Heart right ventricle (tissue), 16 donors: ENCODE measurements around the gene NPLOC4. TPM values are rescaled to one million over a fixed set of nuclear protein-coding genes. Genes with fewer than 3 reads are reported as not detected.

Source experiments
- ATAC-seq, 8 donors: fragments of 200-7000 bp; cut with Tn5 transposase; one replicate each; pipeline ENCODE4 v1.9.1; 2020; ENCODE audit warnings: mild to moderate bottlenecking in 8 of 8, moderate library complexity in 8 of 8, moderate number of reproducible peaks in 1 of 8
- DNase-seq, 2 donors: peaks; one replicate each; pipeline ENCODE4 v3.0.0-alpha.2; 2020
- H3K27ac ChIP-seq, 10 donors: fragments of 200-600 bp; sonication (generic) in 2 of 10; one replicate each; pipeline versions ENCODE4 v1.5.0 to v1.8.0; 2020 to 2022; ENCODE audit warnings: mild to moderate bottlenecking in 3 of 10
- H3K27me3 ChIP-seq, 7 donors: fragments of 200-600 bp; one replicate each; pipeline ENCODE4 v1.8.0; 2021 to 2022; ENCODE audit warnings: mild to moderate bottlenecking in 2 of 7
- H3K36me3 ChIP-seq, 9 donors: fragments of 200-600 bp; sonication (generic) in 1 of 9; one replicate each; pipeline versions ENCODE4 v1.5.0 to v1.8.0; 2020 to 2022; ENCODE audit warnings: mild to moderate bottlenecking in 2 of 9
- H3K4me1 ChIP-seq, 9 donors: fragments of 200-600 bp; sonication (generic) in 1 of 9; one replicate each; pipeline versions ENCODE4 v1.5.0 to v1.8.0; 2020 to 2022; ENCODE audit warnings: mild to moderate bottlenecking in 4 of 9
- H3K4me3 ChIP-seq, 10 donors: fragments of 200-600 bp; sonication (generic) in 2 of 10; one replicate each; pipeline versions ENCODE4 v1.5.0 to v1.8.0; 2020 to 2022; ENCODE audit warnings: mild to moderate bottlenecking in 7 of 10, moderate library complexity in 2 of 10
- H3K9me3 ChIP-seq, 11 donors: fragments of 200-600 bp in 10 of 11; sonication (generic) in 2 of 11; one replicate each; pipeline versions ENCODE4 v1.5.0 to v1.8.0; 2013 to 2022; ENCODE audit warnings: mild to moderate bottlenecking in 2 of 11, control low read depth in 1 of 11, moderate library complexity in 1 of 11
- CTCF ChIP-seq, 9 donors: fragments of 200-600 bp; sonication (generic) in 2 of 9; IDR thresholded peaks; one replicate each; pipeline versions ENCODE4 v1.5.0 to v1.8.0; 2021 to 2022; ENCODE audit warnings: antibody characterized with exemption in 9 of 9, mild to moderate bottlenecking in 5 of 9, moderate library complexity in 1 of 9
- WGBS, 2 donors: extraction: QIAGEN DNeasy Blood & Tissue Kit; methylation state at CpG; one replicate each; pipeline ENCODE4 v1.1.7; 2013; ENCODE audit warnings: inconsistent platforms in 1 of 2; 5-methylcytosine and 5-hydroxymethylcytosine counted together
- intact Hi-C, 10 donors: fragments of 100-400 bp; cut with DNase I; formaldehyde crosslinking; loops; one replicate each; pipeline versions ENCODE4 v1.11.1 to v1.14.2; 2022
- polyA plus RNA-seq, 2 donors: library from polyadenylated mRNA; stranded (reverse); fragments of 200-250 nt; gene quantifications; one replicate each; pipeline ENCODE4 v1.2.3, GENCODE V29; 2013
- total RNA-seq, 10 donors: library from RNA; stranded (reverse); fragmentation: NEBNext Ultra II Directional in 3 of 10; extraction: Animal tissue kit (Norgen Biotek cat#: 25700) in 3 of 10; gene quantifications; one replicate each; pipeline versions ENCODE4 v1.2.1 to v1.2.4, GENCODE V29; 2021 to 2023
- donor health status: Arrhythmogenic right ventricular cardiomyopathy.
- donor health status: ischemic (EF 13 %, LVEDD 7.1; RV severe dilation, severe dysfunction).
- donor health status: healthy with polysubstance abuse.
- donor health status: DM: no; HTN: yes; CAD: no.
- donor health status: DM: no; HTN: no; CAD: no.
- donor health status: ischemic (EF 25% LVEDD 6.9; RV normal size, moderate dysfunction).
- donor health status: ischemic (EF 25% LVEDD 5.7; RV mildly dilated, moderate dysfunction).
- donor health status: healthy.
- donor health status: DM: yes; HTN: yes; CAD: no.
- donor health status: Ischemic cardiomyopathy.
- donor health status: ischemic (EF 35%, LVEDD 5.7; RV mildly dilated, moderate dysfunction).
- donor health status: nonischemic (EF 11% LVEDD 7.7; RV severe dilation, severe dysfunction).
- donor health status: DM: yes; HTN: yes; CAD: no.
- donor health status: PGD.
- donor health status: ischemic (EF 29% LVEDD 5.4; RV normal size, mild dysfunction).
- donor health status: nonischemic (EF 23%, LVEDD 6.1; RV moderate dilation, normal function).

NPLOC4 gene
- total and polyA plus RNA-seq, 12 donors = 30.7 to 115 (median 95.2) TPM

GRCh38 chr17:81546906-81547613, 89.9 kb downstream of the NPLOC4 start:
- no peaks in the 10 kb centered on the region for H3K9me3 ChIP-seq
- 82 to 90% methylated on average over 35 to 36 of the region's 36 CpGs for WGBS, 2 donors
- intact Hi-C loops = no loop called here
- no peak overlapping the region for H3K27ac ChIP-seq
- no peaks in the 10 kb centered on the region for H3K27me3 ChIP-seq
- H3K4me1 ChIP-seq = peaks cover 3 to 33% (median 17%) of the 10 kb centered on the region in 9 donors
- ATAC-seq (no peak), DNase-seq (no peak)
- peaks cover 0 to 88% (median 44%) of the 10 kb centered on the region in 9 donors for H3K36me3 ChIP-seq
- H3K4me3 ChIP-seq = no peak overlapping the region
- no peak for TF ChIP-seq CTCF (IDR thresholded peaks at IDR 0.05)

GRCh38 chr17:81545160-81545949, 91.6 kb downstream of the NPLOC4 start:
- 91 to 92% methylated on average over 23 to 24 of the region's 24 CpGs for WGBS, 2 donors
- Histone ChIP-seq H3K4me1 (peaks cover 0 to 18% (median 5%) of the 10 kb centered on the region in 9 donors), H3K27ac (no peak overlapping the region), H3K27me3 (no peaks in the 10 kb centered on the region), H3K9me3 (no peaks in the 10 kb centered on the region), H3K36me3 (peaks cover 0 to 96% (median 44%) of the 10 kb centered on the region in 9 donors), H3K4me3 (no peak overlapping the region)
- ATAC-seq (no peak), DNase-seq (peak; percentile 2 to 7)
- intact Hi-C loops = no loop called here
- TF ChIP-seq CTCF (IDR thresholded peaks at IDR 0.05) = no peak

- DNase-seq = peak in 1 of 2 donors; percentile 7
- 95 to 96% methylated on average over 16 of the region's 16 CpGs for WGBS, 2 donors
- Histone ChIP-seq H3K36me3 (peaks cover 0 to 96% (median 48%) of the 10 kb centered on the region in 9 donors), H3K27me3 (no peaks in the 10 kb centered on the region), H3K9me3 (no peaks in the 10 kb centered on the region), H3K4me1 (peaks cover 0 to 16% (median 5%) of the 10 kb centered on the region in 9 donors), H3K4me3 (no peak overlapping the region), H3K27ac (no peak overlapping the region)
- ATAC-seq = no peak
- no peak for TF ChIP-seq CTCF (IDR thresholded peaks at IDR 0.05)
- intact Hi-C loops = no loop called here
Observed at GRCh38 chr17:81544281-81544974, 92.5 kb downstream of the NPLOC4 start.

GRCh38 chr17:81543756-81544155, 93.2 kb downstream of the NPLOC4 start:
- no peaks in the 10 kb centered on the region for H3K9me3 ChIP-seq
- intact Hi-C loops = no loop called here
- H3K27ac ChIP-seq = peak overlapping the region in 4 of 10 donors; percentile 10 to 55 (median 38)
- H3K27me3 ChIP-seq = no peaks in the 10 kb centered on the region
- peaks cover 0 to 92% (median 48%) of the 10 kb centered on the region in 9 donors for H3K36me3 ChIP-seq
- TF ChIP-seq CTCF (IDR thresholded peaks at IDR 0.05) = no peak
- ATAC-seq (peak in 1 of 8 donors; percentile 12), DNase-seq (no peak)
- H3K4me3 ChIP-seq = no peak overlapping the region
- WGBS, 2 donors = 91 to 95% methylated on average over 15 of the region's 15 CpGs
- peaks cover 0 to 16% (median 5%) of the 10 kb centered on the region in 9 donors for H3K4me1 ChIP-seq
